Lower leg skin (tissue), 3 donors: ENCODE results near the gene TIAM2.
"Not testable (repeated sequence)": the region's sequence is repeated elsewhere in the genome, so short reads cannot be mapped to it uniquely, and the experiment has no call there.

Experiments
- CTCF ChIP-seq, 3 donors: fragments of 450-650 bp; IDR thresholded peaks; one replicate each; pipeline ENCODE4 v1.5.1; 2016; ENCODE audit warnings: antibody characterized with exemption in 3 of 3, mild to moderate bottlenecking in 3 of 3, moderate library complexity in 2 of 3
- POLR2A ChIP-seq, 2 donors: fragments of 450-650 bp; IDR thresholded peaks; one replicate each; pipeline ENCODE4 v1.6.1; 2016 to 2017; ENCODE audit warnings: antibody characterized with exemption in 2 of 2, mild to moderate bottlenecking in 1 of 2, moderate library complexity in 1 of 2

- TF ChIP-seq POLR2A, CTCF (IDR thresholded peaks at IDR 0.05): not testable (repeated sequence)
Observed at GRCh38 chr6:155103083-155103645, 108.0 kb downstream of the TIAM2 start.
